ENCODE results near the gene OPN4. TPM values are rescaled to one million over a fixed set of nuclear protein-coding genes. Genes with fewer than 3 reads are reported as not detected.

Gene OPN4
- total and polyA plus RNA-seq, 9 of the 15 experiments (the other 6 are each of a cell fraction or from before 2014, with no cell fraction given): not detected

GRCh38 chr10:86689146-86689545 lies 34.8 kb downstream of the OPN4 start (continued):
- no peak for TF ChIP-seq HDAC3 (IDR thresholded peaks at IDR 0.05; ENCODE audit: borderline replicate concordance, partially characterized antibody)
- no peak for TF ChIP-seq CTCF (IDR thresholded peaks at IDR 0.05 in 2 of 3, conservative IDR thresholded peaks at IDR 0.05 in 1 of 3; ENCODE audit: insufficient read depth in 2 of 3, low read depth in 1 of 3, low read length in 3 of 3)
- no peak for TF ChIP-seq ZNF124 (CRISPR knock-in tag; IDR thresholded peaks at IDR 0.05)
- TF ChIP-seq SFPQ (IDR thresholded peaks at IDR 0.05; ENCODE audit: low read depth, low read length): no peak
- no peak for TF ChIP-seq FOXK2 (conservative IDR thresholded peaks at IDR 0.05 in 1 of 2, IDR thresholded peaks at IDR 0.05 in 1 of 2; ENCODE audit: low read depth in 2 of 2)
- no peak for TF ChIP-seq YBX1 (IDR thresholded peaks at IDR 0.05)

- BruUV-seq (replicated peaks): no TSS peak
- Histone ChIP-seq H3K27ac (ENCODE audit: extremely low read depth, low read depth, low read length) (no peak overlapping the region), H2AFZ (ENCODE audit: low read depth, low read length) (no peak overlapping the region), H3K79me2 (ENCODE audit: control insufficient read depth, insufficient read depth, low read length) (no peaks in the 10 kb centered on the region), H4K20me1 (replicated peaks; ENCODE audit: control insufficient read depth, insufficient read depth, low read length) (no peaks in the 10 kb centered on the region), H3K9me3 (replicated peaks; ENCODE audit: control insufficient read depth, insufficient read depth, low read depth, low read length) (no peaks in the 10 kb centered on the region), H3K9ac (ENCODE audit: insufficient read depth in 1 of 2, low read depth in 2 of 2, low read length in 2 of 2) (no peak overlapping the region; a peak in 1 of 4 replicates), H3K9me1 (ENCODE audit: control insufficient read depth, insufficient read depth, low read length) (no peaks in the 10 kb centered on the region), H3K4me1 (replicated peaks in 1 of 2; ENCODE audit: control insufficient read depth in 2 of 2, insufficient read depth in 2 of 2, low read length in 2 of 2) (peaks cover 0 to 10% of the 10 kb centered on the region in 2 experiments; a peak in 2 of 5 replicates), H3K4me2 (ENCODE audit: insufficient read depth, low read length) (no peak overlapping the region), H3K4me3 (no peak overlapping the region), H3K27me3 (ENCODE audit: control insufficient read depth in 2 of 2, insufficient read depth in 2 of 2, low read length in 2 of 2) (peaks cover 5 to 21% of the 10 kb centered on the region in 2 experiments; a peak in 4 of 5 replicates), H3K36me3 (ENCODE audit: control insufficient read depth, insufficient read depth, low read length) (no peaks in the 10 kb centered on the region)
- WGBS (ENCODE audit: insufficient coverage, low coverage, missing lambda C conversion rate): 10% methylated on average over 3 of the region's 5 CpGs
- TF ChIP-seq ILK (tag; IDR thresholded peaks at IDR 0.05; ENCODE audit: borderline replicate concordance, low read depth) (no peak), ZNF507 (tag; conservative IDR thresholded peaks at IDR 0.05) (no peak)
- no peak for FAIRE-seq
- ChIA-PET CTCF (ENCODE audit: low intra/inter-chr PET ratio) (no interaction called here), POLR2A (no interaction called here)
- no peak for ATAC-seq
- intact Hi-C loops (cut with micrococcal nuclease) (no loop called here), in situ Hi-C loops (cut with MboI) (no loop called here)
- DNase-seq (ENCODE audit: extremely low read depth in 1 of 4, low spot score in 3 of 4): no peak
Measured at GRCh38 chr10:86690231-86690630, 35.9 kb downstream of the OPN4 start.
